Mesendoderm (in vitro differentiated cells): ENCODE measurements around the gene DOCK2.

Source experiments
- DNase-seq: peaks from one replicate; pipeline ENCODE4 v3.0.0; 2013
- H2AK5ac ChIP-seq: 2 replicates; pipeline ENCODE4 v1.6.1; 2013; ENCODE audit warnings: low read length, inconsistent platforms
- H2BK120ac ChIP-seq: 2 replicates; pipeline ENCODE4 v1.6.1; 2013; ENCODE audit warnings: low read depth, mild to moderate bottlenecking, low read length, moderate library complexity, mixed read lengths
- H2BK15ac ChIP-seq: replicated peaks from 2 replicates; pipeline ENCODE4 v1.6.1; 2013; ENCODE audit warnings: low read depth, mild to moderate bottlenecking, moderate library complexity
- H2BK5ac ChIP-seq: 2 replicates; pipeline ENCODE4 v1.6.1; 2013; ENCODE audit warnings: low read length, inconsistent platforms
- H3K18ac ChIP-seq: 2 replicates; pipeline ENCODE4 v1.6.1; 2013; ENCODE audit warnings: mild to moderate bottlenecking, low read length, mixed read lengths
- H3K23ac ChIP-seq: one replicate; pipeline ENCODE4 v1.6.1; 2013; ENCODE audit warnings: low read length
- H3K27ac ChIP-seq: 2 replicates; pipeline ENCODE4 v1.5.1; 2013; ENCODE audit warnings: low read depth, mild to moderate bottlenecking, inconsistent platforms, low read length, moderate library complexity
- H3K27me3 ChIP-seq: 2 replicates; pipeline ENCODE4 v1.6.1; 2013; ENCODE audit warnings: low read length, control low read depth, mild to moderate bottlenecking, inconsistent platforms; ENCODE audit not compliant: insufficient read depth, poor library complexity
- H3K36me3 ChIP-seq: 2 replicates; pipeline ENCODE4 v1.6.1; 2013; ENCODE audit warnings: low read length, inconsistent platforms; ENCODE audit not compliant: control insufficient read depth, insufficient read depth
- H3K4ac ChIP-seq: one replicate; pipeline ENCODE4 v1.6.1; 2013; ENCODE audit warnings: low read depth, mild to moderate bottlenecking, low read length, moderate library complexity
- H3K4me1 ChIP-seq: 2 replicates; pipeline ENCODE4 v1.6.1; 2013; ENCODE audit warnings: low read depth, low read length, inconsistent platforms; ENCODE audit not compliant: control insufficient read depth
- H3K4me2 ChIP-seq: 2 replicates; pipeline ENCODE4 v1.6.1; 2013; ENCODE audit warnings: low read length
- H3K4me3 ChIP-seq: 2 replicates; pipeline ENCODE4 v1.5.1; 2013; ENCODE audit warnings: mild to moderate bottlenecking, low read length
- H3K56ac ChIP-seq: one replicate; pipeline ENCODE4 v1.6.1; 2013; ENCODE audit warnings: low read length
- H3K79me1 ChIP-seq: 2 replicates; pipeline ENCODE4 v1.6.1; 2013; ENCODE audit warnings: low read length, inconsistent platforms
- H3K79me2 ChIP-seq: 2 replicates; pipeline ENCODE4 v1.6.1; 2013; ENCODE audit warnings: mild to moderate bottlenecking, low read length; ENCODE audit not compliant: control insufficient read depth, insufficient read depth
- H3K9ac ChIP-seq: 2 replicates; pipeline ENCODE4 v1.6.1; 2013; ENCODE audit warnings: low read length, inconsistent platforms
- H4K5ac ChIP-seq: one replicate; pipeline ENCODE4 v1.6.1; 2013; ENCODE audit warnings: low read length
- H4K8ac ChIP-seq: one replicate; pipeline ENCODE4 v1.6.1; 2013; ENCODE audit warnings: low read depth, mild to moderate bottlenecking, control low read depth, low read length, moderate library complexity
- WGBS: extraction: QIAGEN DNeasy Blood & Tissue Kit; methylation state at CpG from one replicate; pipeline ENCODE4 v1.1.7; 2013; ENCODE audit warnings: low lambda C conversion rate, missing lambda C conversion rate; ENCODE audit not compliant: insufficient coverage; ENCODE audit errors: extremely low coverage; 5-methylcytosine and 5-hydroxymethylcytosine counted together

Gene DOCK2

GRCh38 chr5:169958278-169958677, 321.2 kb downstream of the DOCK2 start:
- Histone ChIP-seq H3K27ac (no peak overlapping the region), H3K4me3 (no peak overlapping the region), H3K23ac (no peak overlapping the region), H2BK15ac (no peak overlapping the region), H3K9ac (no peak overlapping the region), H3K36me3 (no peaks in the 10 kb centered on the region), H2BK120ac (no peak overlapping the region), H2BK5ac (no peak overlapping the region), H2AK5ac (no peak overlapping the region), H3K4me2 (no peak overlapping the region), H3K79me2 (no peaks in the 10 kb centered on the region), H4K5ac (no peak overlapping the region), H3K27me3 (no peaks in the 10 kb centered on the region), H3K4ac (no peak overlapping the region), H3K79me1 (no peaks in the 10 kb centered on the region), H3K18ac (no peak overlapping the region), H4K8ac (no peak overlapping the region), H3K4me1 (no peaks in the 10 kb centered on the region), H3K56ac (no peak overlapping the region)
- DNase-seq, result no peak
- WGBS, result 100% methylated on average over 1 of the region's 3 CpGs

GRCh38 chr5:169960659-169961058, 323.6 kb downstream of the DOCK2 start:
- H3K79me2 ChIP-seq, result no peaks in the 10 kb centered on the region
- no peaks in the 10 kb centered on the region for H3K36me3 ChIP-seq
- no CpG with 5 or more reads among the region's 2 CpGs for WGBS
- H2BK120ac ChIP-seq, result no peak overlapping the region
- no peak overlapping the region for H2BK5ac ChIP-seq
- no peak overlapping the region for H3K4me3 ChIP-seq
- no peak overlapping the region for H3K9ac ChIP-seq
- no peak overlapping the region for H3K4me2 ChIP-seq
- no peaks in the 10 kb centered on the region for H3K27me3 ChIP-seq
- H3K56ac ChIP-seq, result no peak overlapping the region
- DNase-seq, result no peak
- H3K4ac ChIP-seq, result no peak overlapping the region
- no peak overlapping the region for H2AK5ac ChIP-seq
- no peaks in the 10 kb centered on the region for H3K79me1 ChIP-seq
- H3K23ac ChIP-seq, result no peak overlapping the region
- H2BK15ac ChIP-seq, result no peak overlapping the region
- H4K5ac ChIP-seq, result no peak overlapping the region
- no peak overlapping the region for H4K8ac ChIP-seq
- H3K18ac ChIP-seq, result no peak overlapping the region
- H3K4me1 ChIP-seq, result no peaks in the 10 kb centered on the region
- no peak overlapping the region for H3K27ac ChIP-seq

- H2AK5ac ChIP-seq, result no peak overlapping the region
- H2BK5ac ChIP-seq, result no peak overlapping the region
- no peak overlapping the region for H3K4me3 ChIP-seq
- WGBS, result no CpG with 5 or more reads among the region's 5 CpGs
- no peak overlapping the region for H3K27ac ChIP-seq
- no peaks in the 10 kb centered on the region for H3K79me1 ChIP-seq
- H3K27me3 ChIP-seq, result no peaks in the 10 kb centered on the region
- H3K79me2 ChIP-seq, result no peaks in the 10 kb centered on the region
- H3K4me1 ChIP-seq, result no peaks in the 10 kb centered on the region
- DNase-seq, result no peak
- H4K8ac ChIP-seq, result no peak overlapping the region
- H3K23ac ChIP-seq, result no peak overlapping the region
- H3K18ac ChIP-seq, result no peak overlapping the region
- H3K9ac ChIP-seq, result no peak overlapping the region
- H4K5ac ChIP-seq, result no peak overlapping the region
- H3K56ac ChIP-seq, result no peak overlapping the region
- no peak overlapping the region for H2BK120ac ChIP-seq
- H2BK15ac ChIP-seq, result no peak overlapping the region
- no peak overlapping the region for H3K4ac ChIP-seq
- no peak overlapping the region for H3K4me2 ChIP-seq
- no peaks in the 10 kb centered on the region for H3K36me3 ChIP-seq
These were observed 327.2 kb downstream of the DOCK2 start for GRCh38 chr5:169964246-169964645.

GRCh38 chr5:169970339-169970738, 333.3 kb downstream of the DOCK2 start:
- Histone ChIP-seq H3K56ac (no peak overlapping the region), H4K8ac (no peak overlapping the region), H3K27me3 (no peaks in the 10 kb centered on the region), H4K5ac (no peak overlapping the region), H3K79me1 (no peaks in the 10 kb centered on the region), H3K27ac (no peak overlapping the region), H3K4me3 (no peak overlapping the region), H3K18ac (no peak overlapping the region), H3K9ac (no peak overlapping the region), H3K79me2 (no peaks in the 10 kb centered on the region), H2BK120ac (no peak overlapping the region), H2BK5ac (no peak overlapping the region), H3K36me3 (no peaks in the 10 kb centered on the region), H2BK15ac (no peak overlapping the region), H3K23ac (no peak overlapping the region), H3K4ac (no peak overlapping the region), H2AK5ac (no peak overlapping the region), H3K4me2 (no peak overlapping the region), H3K4me1 (peaks cover 2% of the 10 kb centered on the region)
- no peak for DNase-seq

GRCh38 chr5:169970911-169971765, 334.1 kb downstream of the DOCK2 start:
- no peak overlapping the region for H4K5ac ChIP-seq
- no peaks in the 10 kb centered on the region for H3K79me2 ChIP-seq
- no peak overlapping the region for H3K27ac ChIP-seq
- H3K23ac ChIP-seq, result no peak overlapping the region
- H3K79me1 ChIP-seq, result no peaks in the 10 kb centered on the region
- H3K18ac ChIP-seq, result no peak overlapping the region
- no peak overlapping the region for H3K56ac ChIP-seq
- no peak overlapping the region for H3K4me3 ChIP-seq
- H3K36me3 ChIP-seq, result no peaks in the 10 kb centered on the region
- H4K8ac ChIP-seq, result no peak overlapping the region
- WGBS, result no CpG with 5 or more reads among the region's 8 CpGs
- no peak overlapping the region for H2BK15ac ChIP-seq
- H3K4me1 ChIP-seq, result peaks cover 2% of the 10 kb centered on the region
- H3K9ac ChIP-seq, result no peak overlapping the region
- peak; percentile 67 for DNase-seq
- H2AK5ac ChIP-seq, result no peak overlapping the region
- no peak overlapping the region for H3K4ac ChIP-seq
- H3K27me3 ChIP-seq, result no peaks in the 10 kb centered on the region
- H2BK120ac ChIP-seq, result no peak overlapping the region
- no peak overlapping the region for H2BK5ac ChIP-seq
- no peak overlapping the region for H3K4me2 ChIP-seq

GRCh38 chr5:169971780-169972179, 334.7 kb downstream of the DOCK2 start:
- Histone ChIP-seq H2BK5ac (no peak overlapping the region), H3K36me3 (no peaks in the 10 kb centered on the region), H4K5ac (no peak overlapping the region), H3K4me2 (no peak overlapping the region), H3K27ac (no peak overlapping the region), H3K4me1 (peaks cover 4% of the 10 kb centered on the region), H3K27me3 (no peaks in the 10 kb centered on the region), H4K8ac (no peak overlapping the region), H3K18ac (no peak overlapping the region), H2BK120ac (no peak overlapping the region), H3K4ac (no peak overlapping the region), H3K23ac (no peak overlapping the region), H3K79me2 (no peaks in the 10 kb centered on the region), H3K4me3 (no peak overlapping the region), H3K56ac (no peak overlapping the region), H2AK5ac (no peak overlapping the region), H3K79me1 (no peaks in the 10 kb centered on the region), H3K9ac (no peak overlapping the region), H2BK15ac (no peak overlapping the region)
- DNase-seq, result no peak
- no CpG with 5 or more reads among the region's 1 CpG for WGBS
